HEK293 (cell line): ENCODE results near the gene IFNL1.
A peak's percentile ranks its signal among the peaks of the same experiment; 100 is the strongest.

ENCODE experiments used
- CTCF ChIA-PET: fragments of 350-600 bp; formaldehyde crosslinking; extraction: SDS; loops from one replicate; lab custom pipeline; 2021; ENCODE audit warnings: antibody characterized with exemption; lab: Yijun Ruan, JAX
- POLR2A ChIA-PET: fragments of 300-600 bp; formaldehyde crosslinking; extraction: SDS; loops from one replicate; lab custom pipeline; 2020; ENCODE audit warnings: antibody characterized with exemption, inconsistent platforms; lab: Yijun Ruan, JAX
- H3K27ac ChIP-seq: fragments of 200-500 bp; sonication (Bioruptor generic); 2 replicates; pipeline ENCODE4 v1.5.1; 2014; ENCODE audit warnings: low read depth, low read length, control low read depth, inconsistent platforms; ENCODE audit errors: extremely low read depth
- H3K36me3 ChIP-seq, 2 experiments: fragments of 200-500 bp in 1 of 2; sonication (Bioruptor generic) in 1 of 2; 1 replicate in 1 of 2; 2 replicates in 1 of 2; pipeline ENCODE4 v1.5.1; 2014 to 2017; ENCODE audit warnings: inconsistent platforms in 2 of 2, low read length in 2 of 2; ENCODE audit not compliant: control insufficient read depth in 2 of 2, insufficient read depth in 1 of 2
- H3K4me1 ChIP-seq: fragments of 200-500 bp; sonication (Bioruptor generic); 2 replicates; pipeline ENCODE4 v1.5.1; 2014; ENCODE audit warnings: mild to moderate bottlenecking, low read length, inconsistent platforms; ENCODE audit not compliant: control insufficient read depth, insufficient read depth
- H3K4me3 ChIP-seq: 2 replicates; pipeline ENCODE4 v1.5.1; 2011; ENCODE audit warnings: low read depth, mild to moderate bottlenecking, control low read depth, low read length, moderate library complexity
- H3K9me3 ChIP-seq: fragments of 200-500 bp; sonication (Bioruptor generic); 2 replicates; pipeline ENCODE4 v1.5.1; 2014; ENCODE audit warnings: low read depth, low read length, inconsistent platforms; ENCODE audit not compliant: control insufficient read depth, insufficient read depth
- EGR2 ChIP-seq: fragments of 450-650 bp; formaldehyde crosslinking; IDR thresholded peaks from 2 replicates; pipeline ENCODE4 v1.5.1; 2016; ENCODE audit warnings: low read depth, missing biosample characterization, missing genetic modification characterization
- KLF16 ChIP-seq: fragments of 450-650 bp; formaldehyde crosslinking; IDR thresholded peaks from 2 replicates; pipeline ENCODE4 v1.5.1; 2017; ENCODE audit warnings: missing biosample characterization, missing genetic modification characterization
- KLF8 ChIP-seq: fragments of 450-650 bp; formaldehyde crosslinking; IDR thresholded peaks from 2 replicates; pipeline ENCODE4 v1.5.1; 2016; ENCODE audit warnings: missing biosample characterization, missing genetic modification characterization
- PRDM1 ChIP-seq: fragments of 450-650 bp; formaldehyde crosslinking; IDR thresholded peaks from 2 replicates; pipeline ENCODE4; 2016; ENCODE audit warnings: missing biosample characterization, missing genetic modification characterization
- SETDB1 ChIP-seq: IDR thresholded peaks from one replicate; pipeline ENCODE4 v1.6.1; 2017; ENCODE audit warnings: mild to moderate bottlenecking, low read length, moderate library complexity, mixed read lengths; ENCODE audit not compliant: insufficient read length
- SP2 ChIP-seq: fragments of 450-650 bp; formaldehyde crosslinking; IDR thresholded peaks from 2 replicates; pipeline ENCODE4 v1.5.1; 2016; ENCODE audit warnings: missing biosample characterization, missing genetic modification characterization
- ZBTB21 ChIP-seq: fragments of 450-650 bp; formaldehyde crosslinking; IDR thresholded peaks from 2 replicates; pipeline ENCODE4 v1.5.1; 2017; ENCODE audit warnings: missing biosample characterization, missing genetic modification characterization
- ZBTB7A ChIP-seq: fragments of 450-650 bp; formaldehyde crosslinking; IDR thresholded peaks from 2 replicates; pipeline ENCODE4 v1.5.1; 2016; ENCODE audit warnings: low read depth, missing biosample characterization, missing genetic modification characterization
- ZFHX2 ChIP-seq: fragments of 450-650 bp; formaldehyde crosslinking; conservative IDR thresholded peaks from 2 replicates; pipeline ENCODE4 v1.5.1; 2016; ENCODE audit warnings: missing biosample characterization, missing genetic modification characterization
- ZNF157 ChIP-seq: fragments of 450-650 bp; formaldehyde crosslinking; IDR thresholded peaks from 2 replicates; pipeline ENCODE4 v1.5.1; 2016; ENCODE audit warnings: missing biosample characterization, missing genetic modification characterization
- ZNF274 ChIP-seq, 2 experiments: fragments of 200-500 bp in 1 of 2; fragments of 450-650 bp in 1 of 2; sonication (Bioruptor generic) in 1 of 2; formaldehyde crosslinking in 1 of 2; IDR thresholded peaks; 2 replicates each; pipeline versions ENCODE4 v1.5.1 to v1.6.1; 2014 to 2016; ENCODE audit warnings: borderline replicate concordance in 1 of 2, inconsistent platforms in 1 of 2, low read length in 1 of 2, missing biosample characterization in 1 of 2, missing genetic modification characterization in 1 of 2
- ZNF335 ChIP-seq: fragments of 450-650 bp; formaldehyde crosslinking; conservative IDR thresholded peaks from 2 replicates; pipeline ENCODE4 v1.5.1; 2016; ENCODE audit warnings: missing biosample characterization, missing genetic modification characterization
- ZNF366 ChIP-seq: fragments of 450-650 bp; formaldehyde crosslinking; conservative IDR thresholded peaks from 2 replicates; pipeline ENCODE4 v1.5.1; 2016; ENCODE audit warnings: missing biosample characterization, missing genetic modification characterization
- ZNF404 ChIP-seq: fragments of 450-650 bp; formaldehyde crosslinking; IDR thresholded peaks from 2 replicates; pipeline ENCODE4 v1.5.1; 2017; ENCODE audit warnings: missing biosample characterization, missing genetic modification characterization
- ZNF549 ChIP-seq: fragments of 450-650 bp; IDR thresholded peaks from 2 replicates; pipeline ENCODE4 v1.5.1; 2018; ENCODE audit warnings: missing biosample characterization, missing genetic modification characterization, mild to moderate bottlenecking, inconsistent platforms, moderate library complexity
- TF ChIP-seq, protein P1 (sequence below): sonication (generic); formaldehyde crosslinking; IDR thresholded peaks from 2 replicates; pipeline ENCODE4 v1.8.1; 2022; ENCODE audit warnings: mild to moderate bottlenecking, moderate library complexity, missing genetic modification reagents
- TF ChIP-seq, protein P2 (sequence below): fragments of 450-650 bp; formaldehyde crosslinking; IDR thresholded peaks from 2 replicates; pipeline ENCODE4 v1.5.1; 2016; ENCODE audit warnings: missing biosample characterization, missing genetic modification characterization
- TF ChIP-seq, protein P3 (sequence below): fragments of 450-650 bp; IDR thresholded peaks from 2 replicates; pipeline ENCODE4 v1.5.1; 2018; ENCODE audit warnings: missing biosample characterization, missing genetic modification characterization

IFNL1 gene

DNA sequence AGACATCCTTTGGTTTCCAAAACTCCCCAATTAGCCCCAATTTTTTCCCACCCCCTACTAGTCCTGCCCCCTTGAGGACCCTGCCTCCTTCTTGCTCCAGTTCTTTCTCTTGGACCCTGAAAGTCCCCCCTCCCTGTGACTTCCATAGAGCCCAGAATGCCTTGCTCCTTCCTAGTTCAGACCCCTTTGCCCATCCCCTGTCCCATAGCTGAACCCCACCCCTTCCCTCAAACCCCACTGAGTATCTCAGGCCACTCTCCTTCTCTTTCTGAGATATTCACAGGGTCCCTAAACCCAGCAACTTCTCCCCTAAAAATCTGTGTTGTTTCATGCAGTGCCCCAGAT lies 25.6 kb downstream of the IFNL1 start:
- peaks cover 13 to 17% of the 10 kb centered on the region in 2 experiments for H3K36me3 ChIP-seq
- H3K9me3 ChIP-seq, result no peaks in the 10 kb centered on the region
- H3K4me1 ChIP-seq, result peaks cover 9% of the 10 kb centered on the region
- no peak overlapping the region for H3K27ac ChIP-seq
- ChIA-PET CTCF (interaction anchor here (0.6 to 2.7 kb wide), 5 partner anchors 68 to 211 kb away, joined by 3 to 12 read pairs (median 4); no protein-coding TSS in a partner anchor), POLR2A (interaction anchor here (0.6 to 0.7 kb wide), 2 partner anchors 114 to 511 kb away, joined by 3 to 7 read pairs; partner anchors contain the start of gene RPS16)
- TF ChIP-seq, protein P1, sequence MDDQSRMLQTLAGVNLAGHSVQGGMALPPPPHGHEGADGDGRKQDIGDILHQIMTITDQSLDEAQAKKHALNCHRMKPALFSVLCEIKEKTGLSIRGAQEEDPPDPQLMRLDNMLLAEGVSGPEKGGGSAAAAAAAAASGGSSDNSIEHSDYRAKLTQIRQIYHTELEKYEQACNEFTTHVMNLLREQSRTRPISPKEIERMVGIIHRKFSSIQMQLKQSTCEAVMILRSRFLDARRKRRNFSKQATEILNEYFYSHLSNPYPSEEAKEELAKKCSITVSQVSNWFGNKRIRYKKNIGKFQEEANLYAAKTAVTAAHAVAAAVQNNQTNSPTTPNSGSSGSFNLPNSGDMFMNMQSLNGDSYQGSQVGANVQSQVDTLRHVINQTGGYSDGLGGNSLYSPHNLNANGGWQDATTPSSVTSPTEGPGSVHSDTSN (CRISPR knock-in tag), result no peak
- TF ChIP-seq ZNF549 (tag by site-specific recombination), result no peak
- TF ChIP-seq, protein P2, sequence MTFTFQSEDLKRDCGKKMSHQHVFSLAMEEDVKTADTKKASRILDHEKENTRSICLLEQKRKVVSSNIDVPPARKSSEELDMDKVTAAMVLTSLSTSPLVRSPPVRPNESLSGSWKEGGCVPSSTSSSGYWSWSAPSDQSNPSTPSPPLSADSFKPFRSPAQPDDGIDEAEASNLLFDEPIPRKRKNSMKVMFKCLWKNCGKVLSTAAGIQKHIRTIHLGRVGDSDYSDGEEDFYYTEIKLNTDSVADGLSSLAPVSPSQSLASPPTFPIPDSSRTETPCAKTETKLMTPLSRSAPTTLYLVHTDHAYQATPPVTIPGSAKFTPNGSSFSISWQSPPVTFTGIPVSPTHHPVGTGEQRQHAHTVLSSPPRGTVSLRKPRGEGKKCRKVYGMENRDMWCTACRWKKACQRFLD (tag by site-specific recombination), result no peak
- no peak for TF ChIP-seq ZNF274 (IDR thresholded peaks at IDR 0.05; ENCODE audit: low read length)
- TF ChIP-seq ZNF274 (tag by site-specific recombination; IDR thresholded peaks at IDR 0.05; ENCODE audit: borderline replicate concordance), result 0 out of 2 replicates have a peak, but pooled peaks have one; percentile 18
- TF ChIP-seq KLF16, result no peak
- TF ChIP-seq ZNF404, result peak; percentile 2; the same call in 1 of the 2 replicates
- TF ChIP-seq ZNF335 (tag by site-specific recombination), result peak; percentile 20; the same call in 1 of the 2 replicates
- TF ChIP-seq SP2 (tag by site-specific recombination), result peak; percentile 62
- 0 out of 2 replicates have a peak, but pooled peaks have one; percentile 4 for TF ChIP-seq ZNF157 (tag by site-specific recombination)
- no peak overlapping the region for H3K4me3 ChIP-seq

DNA sequence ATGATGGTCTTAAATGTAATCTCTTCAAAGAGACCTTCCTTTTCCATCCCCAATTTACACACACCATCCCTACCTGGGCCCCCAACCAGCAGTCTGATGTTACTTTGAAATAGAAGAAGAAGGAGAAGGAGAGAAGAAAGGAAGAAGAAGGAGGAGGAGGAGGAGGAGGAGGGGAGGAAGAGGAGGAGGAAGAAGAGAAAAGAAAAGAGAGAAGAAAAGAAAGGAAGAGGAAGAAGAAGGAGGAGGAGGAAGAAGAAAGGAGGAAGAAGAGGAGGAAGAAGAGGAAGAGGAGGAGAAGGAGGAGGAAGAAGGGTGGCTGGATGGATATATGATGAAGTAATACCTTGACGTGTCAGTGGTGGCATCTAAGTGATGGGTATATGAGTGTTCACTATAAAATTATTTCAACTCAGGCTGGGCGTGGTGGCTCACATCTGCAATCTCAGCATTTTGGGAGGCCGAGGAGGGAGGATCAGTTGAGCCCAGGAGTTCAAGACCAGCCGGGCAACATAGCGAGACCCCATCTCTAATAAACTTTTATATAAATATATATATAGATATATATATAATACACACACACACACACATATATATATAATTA lies 28.1 kb downstream of the IFNL1 start:
- H3K4me3 ChIP-seq, result no peak overlapping the region
- peak; percentile 39; the same call in 1 of the 2 replicates for TF ChIP-seq ZFHX2 (tag by site-specific recombination)
- TF ChIP-seq ZNF366, result peak; percentile 99
- peak; percentile 95 for TF ChIP-seq EGR2 (tag by site-specific recombination)
- no peak for TF ChIP-seq SETDB1
- TF ChIP-seq, protein P3, sequence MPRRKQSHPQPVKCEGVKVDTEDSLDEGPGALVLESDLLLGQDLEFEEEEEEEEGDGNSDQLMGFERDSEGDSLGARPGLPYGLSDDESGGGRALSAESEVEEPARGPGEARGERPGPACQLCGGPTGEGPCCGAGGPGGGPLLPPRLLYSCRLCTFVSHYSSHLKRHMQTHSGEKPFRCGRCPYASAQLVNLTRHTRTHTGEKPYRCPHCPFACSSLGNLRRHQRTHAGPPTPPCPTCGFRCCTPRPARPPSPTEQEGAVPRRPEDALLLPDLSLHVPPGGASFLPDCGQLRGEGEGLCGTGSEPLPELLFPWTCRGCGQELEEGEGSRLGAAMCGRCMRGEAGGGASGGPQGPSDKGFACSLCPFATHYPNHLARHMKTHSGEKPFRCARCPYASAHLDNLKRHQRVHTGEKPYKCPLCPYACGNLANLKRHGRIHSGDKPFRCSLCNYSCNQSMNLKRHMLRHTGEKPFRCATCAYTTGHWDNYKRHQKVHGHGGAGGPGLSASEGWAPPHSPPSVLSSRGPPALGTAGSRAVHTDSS, result peak; percentile 100
- TF ChIP-seq, protein P1 (CRISPR knock-in tag), result no peak
- peak; percentile 73 for TF ChIP-seq PRDM1
- peak; percentile 56; the same call in 1 of the 2 replicates for TF ChIP-seq KLF8 (tag by site-specific recombination)
- 0 out of 2 replicates have a peak, but pooled peaks have one; percentile 38 for TF ChIP-seq ZBTB7A (tag by site-specific recombination)
- 0 out of 2 replicates have a peak, but pooled peaks have one; percentile 15 for TF ChIP-seq ZBTB21
- H3K27ac ChIP-seq, result no peak overlapping the region
- H3K4me1 ChIP-seq, result peaks cover 5% of the 10 kb centered on the region
- H3K9me3 ChIP-seq, result no peaks in the 10 kb centered on the region
- H3K36me3 ChIP-seq, result no peaks in the 10 kb centered on the region; a peak in 1 of 3 replicates
- CTCF ChIA-PET, result interaction anchor here (0.7 to 2.7 kb wide), 2 partner anchors 112 to 202 kb away, joined by 3 to 12 read pairs; no protein-coding TSS in a partner anchor
- POLR2A ChIA-PET, result no interaction called here
